IPS-NIHi7 (cell line): ENCODE data around the gene PLEKHM3.

ENCODE experiments used
- DNase-seq: peaks from one replicate; pipeline ENCODE4 v3.0.0; 2012; ENCODE audit warnings: mixed read lengths; ENCODE audit errors: extremely low spot score

Gene PLEKHM3

DNA sequence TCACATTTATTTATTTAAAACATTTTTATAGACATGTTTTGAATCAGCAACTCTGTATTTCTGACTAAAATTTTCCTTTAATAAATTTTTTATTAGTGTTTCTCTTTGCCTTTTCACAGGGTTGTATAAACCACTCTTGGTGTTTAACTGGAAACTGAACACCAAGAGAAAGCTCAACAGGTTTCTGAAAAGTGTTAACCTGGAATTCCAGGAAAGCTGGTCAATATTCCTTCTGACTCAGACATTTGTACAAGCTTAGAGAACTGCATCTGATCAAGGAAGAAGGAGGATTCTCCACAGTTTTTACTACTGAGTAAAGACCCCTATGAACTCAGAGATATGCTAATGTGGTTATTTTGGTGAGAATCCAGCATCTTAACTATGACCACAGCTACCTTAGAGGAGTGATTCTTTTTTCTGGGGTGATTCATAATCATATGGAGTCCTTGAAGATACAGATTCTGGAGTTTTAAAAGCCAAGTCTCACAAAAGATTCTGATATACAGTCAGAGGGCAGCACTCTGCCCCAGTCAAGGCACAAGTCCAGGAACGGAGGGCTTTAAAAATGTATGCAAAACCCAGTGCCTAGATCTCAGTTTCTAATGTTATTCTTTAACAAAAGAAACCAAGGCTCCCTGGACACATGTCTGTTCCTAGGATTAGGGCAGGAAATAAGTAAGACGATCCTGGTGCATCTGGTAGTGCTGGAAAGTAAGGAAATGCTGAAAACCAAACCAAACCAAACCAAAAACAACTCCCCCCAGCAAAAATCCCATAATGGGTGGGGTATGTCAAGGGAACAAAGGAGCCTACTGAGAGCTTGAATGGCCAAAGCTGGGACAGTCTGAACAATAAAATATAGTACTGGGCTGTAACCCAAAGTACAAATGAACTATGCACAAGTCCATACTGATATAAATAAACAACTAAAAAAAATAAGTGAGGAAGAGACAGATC, 170.6 kb downstream of the PLEKHM3 start:
- no peak for DNase-seq

DNA sequence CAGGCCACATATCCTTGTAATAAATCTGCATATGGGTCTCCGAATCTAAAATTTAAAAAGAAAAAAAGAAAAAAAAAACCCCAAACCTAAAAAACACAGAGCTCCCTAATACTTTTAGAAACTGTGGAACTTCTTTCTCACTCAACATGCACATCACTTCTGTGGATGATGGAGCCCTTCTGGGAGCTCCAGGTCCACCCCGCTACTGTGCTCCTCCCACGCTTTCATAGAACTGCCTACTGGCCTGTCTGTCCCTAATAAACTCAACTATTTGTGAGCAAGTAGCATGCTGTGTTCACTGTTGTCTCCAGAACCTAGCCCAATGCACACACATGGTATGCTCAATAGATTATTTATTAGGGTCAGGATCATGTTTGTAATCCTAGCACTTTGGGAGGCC, 172.5 kb downstream of the PLEKHM3 start:
- DNase-seq, result no peak

DNA sequence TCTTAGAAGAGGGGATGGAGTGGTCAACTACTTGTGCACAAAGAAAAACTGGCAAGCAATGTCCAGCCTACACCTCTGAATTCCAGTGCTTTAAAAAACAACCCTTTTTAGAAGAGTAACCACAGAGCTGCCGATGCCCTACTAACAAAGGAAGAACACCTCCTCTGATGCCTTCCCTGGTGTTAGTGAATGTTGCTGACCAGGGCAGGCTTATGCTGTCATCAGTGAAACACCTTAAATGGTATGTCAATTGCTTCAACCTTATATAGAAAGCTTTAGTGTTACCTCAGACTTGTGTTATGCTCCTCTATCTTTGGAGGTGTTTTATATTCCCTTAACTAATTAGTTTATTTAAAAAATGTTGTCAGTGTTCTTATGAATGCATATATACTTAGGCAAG, 175.9 kb downstream of the PLEKHM3 start:
- no peak for DNase-seq

DNA sequence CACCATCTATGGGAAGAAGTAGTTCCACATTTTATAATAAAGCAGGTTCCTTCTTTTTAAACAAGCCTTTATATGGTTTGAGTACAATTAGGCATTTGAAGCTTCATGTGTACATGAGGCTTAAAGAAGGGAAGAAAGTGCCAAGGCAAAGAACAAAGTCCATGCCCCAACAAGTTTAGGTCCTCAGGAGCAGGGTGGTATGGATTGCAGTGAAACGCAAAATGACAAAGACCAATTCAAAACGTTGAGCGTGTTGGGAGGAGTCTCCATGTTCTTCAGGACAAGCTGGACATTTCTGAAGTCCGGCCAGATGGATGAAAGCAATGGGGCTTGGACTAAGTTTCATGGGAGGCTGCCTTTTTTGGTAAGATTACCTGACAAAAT, 176.8 kb downstream of the PLEKHM3 start:
- DNase-seq, result no peak

DNA sequence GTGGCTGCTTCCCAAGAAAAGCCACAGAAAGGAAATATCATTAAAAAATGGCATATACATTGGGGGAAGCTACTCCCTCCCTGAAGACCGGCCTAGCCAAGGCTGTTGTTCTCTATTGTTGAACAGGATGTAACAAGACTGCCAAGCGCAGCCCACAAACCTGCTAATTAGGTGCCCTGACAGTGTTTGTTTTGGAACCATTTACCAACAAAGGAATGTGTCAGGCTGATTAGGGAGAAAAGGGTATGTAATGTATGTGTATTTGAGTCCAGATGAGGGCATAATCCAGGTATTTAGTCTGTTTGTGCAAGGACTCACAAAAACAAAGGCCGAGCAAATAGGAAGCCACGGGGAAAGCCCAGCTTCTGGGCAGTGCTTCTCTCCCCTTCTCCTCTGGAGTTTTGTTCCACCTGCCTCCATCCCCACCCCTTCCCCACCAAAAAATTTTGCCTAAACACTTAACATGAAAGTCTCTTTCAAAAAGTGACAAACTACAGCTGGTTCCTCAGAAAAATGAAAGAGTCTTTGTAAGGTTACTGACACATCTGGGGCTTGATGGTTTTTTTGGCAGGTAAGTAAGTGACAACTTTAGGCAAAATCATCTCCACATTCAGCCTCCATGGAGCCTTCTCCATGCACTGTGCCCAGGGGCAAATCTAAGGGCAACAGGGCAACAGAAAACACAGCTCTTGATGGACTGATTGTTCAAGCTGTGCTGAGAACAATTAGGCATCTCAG, 177.4 kb downstream of the PLEKHM3 start:
- no peak for DNase-seq

DNA sequence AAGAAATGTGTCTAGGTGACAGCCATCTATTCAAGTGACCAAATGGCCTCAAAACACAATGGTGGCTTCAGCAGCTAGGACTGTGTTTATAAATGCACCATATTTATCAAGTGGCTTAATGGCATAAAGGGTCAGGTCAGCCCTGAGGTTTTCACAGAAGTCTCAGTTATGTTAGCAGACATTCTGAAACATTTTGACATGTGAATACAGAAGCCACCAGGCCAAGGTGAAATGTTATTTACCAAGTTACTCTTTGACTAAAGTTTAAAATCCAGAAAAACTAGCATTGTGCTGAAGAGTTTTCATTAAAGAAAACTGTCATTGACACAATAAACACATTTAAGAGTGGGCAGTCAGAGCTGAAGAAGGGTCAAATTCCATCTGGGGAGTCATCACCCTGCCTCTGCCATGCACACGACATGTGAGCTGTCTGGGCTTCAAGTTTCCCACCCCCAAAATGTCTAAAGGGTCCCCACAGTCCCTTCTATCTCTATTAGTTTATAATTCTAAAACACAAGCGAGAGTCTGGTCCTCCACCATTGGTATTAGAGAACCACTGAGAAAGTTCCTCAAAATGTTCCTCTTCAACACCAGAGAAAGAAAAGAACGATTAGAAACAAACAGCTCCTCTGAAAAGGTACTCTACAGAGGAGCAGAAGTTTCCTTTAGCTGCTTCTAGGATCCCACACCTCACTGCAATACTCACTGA, 178.1 kb downstream of the PLEKHM3 start:
- no peak for DNase-seq

DNA sequence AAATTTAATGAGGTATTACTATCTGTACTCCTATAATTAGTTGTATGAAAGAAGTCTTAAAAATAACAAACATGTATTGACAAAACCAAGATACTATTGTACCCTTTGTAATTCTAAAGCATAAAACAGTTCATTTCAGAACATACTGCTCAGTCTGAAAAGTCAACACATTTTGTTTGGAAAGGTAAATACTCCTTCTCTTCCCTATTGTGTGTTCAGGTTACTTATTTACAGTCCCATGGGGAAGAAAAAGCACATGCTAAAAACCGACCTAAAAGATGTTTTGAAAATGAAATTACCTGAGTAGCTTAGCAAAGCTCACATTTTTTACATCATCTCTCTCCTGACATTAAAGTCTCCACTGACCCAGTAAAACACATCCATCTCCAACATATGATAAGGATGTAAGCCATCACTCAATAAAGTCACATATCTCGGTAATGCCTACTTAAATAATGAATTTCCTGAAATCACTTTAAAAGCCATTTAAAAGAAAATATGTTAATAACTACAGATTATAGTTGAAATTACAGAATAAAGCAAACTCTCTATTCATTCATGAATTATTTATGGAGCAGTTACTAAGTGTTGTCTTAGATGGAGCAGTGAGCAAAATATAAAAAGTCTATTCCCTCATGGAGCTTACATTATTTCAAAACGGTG, 180.0 kb downstream of the PLEKHM3 start:
- DNase-seq, result no peak

DNA sequence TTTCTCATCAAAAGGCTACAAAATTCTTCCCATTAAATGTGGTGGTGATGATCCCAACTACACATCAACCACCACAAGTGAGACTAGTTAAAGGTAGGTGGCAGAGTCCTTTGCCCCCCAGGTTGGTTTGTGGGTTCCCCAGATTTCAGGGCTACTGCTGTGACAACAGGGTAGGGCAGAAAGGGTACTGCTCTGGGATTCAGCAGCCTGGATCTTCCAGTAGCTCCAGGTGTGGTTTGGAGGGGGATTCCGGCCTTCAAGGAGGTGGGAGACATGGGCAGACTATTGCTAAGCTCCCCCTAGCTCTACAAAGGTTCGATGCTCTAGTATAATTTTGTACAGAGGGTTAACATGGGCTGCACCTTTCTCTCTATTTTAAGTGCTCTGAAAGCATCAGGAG, 180.7 kb downstream of the PLEKHM3 start:
- no peak for DNase-seq

DNA sequence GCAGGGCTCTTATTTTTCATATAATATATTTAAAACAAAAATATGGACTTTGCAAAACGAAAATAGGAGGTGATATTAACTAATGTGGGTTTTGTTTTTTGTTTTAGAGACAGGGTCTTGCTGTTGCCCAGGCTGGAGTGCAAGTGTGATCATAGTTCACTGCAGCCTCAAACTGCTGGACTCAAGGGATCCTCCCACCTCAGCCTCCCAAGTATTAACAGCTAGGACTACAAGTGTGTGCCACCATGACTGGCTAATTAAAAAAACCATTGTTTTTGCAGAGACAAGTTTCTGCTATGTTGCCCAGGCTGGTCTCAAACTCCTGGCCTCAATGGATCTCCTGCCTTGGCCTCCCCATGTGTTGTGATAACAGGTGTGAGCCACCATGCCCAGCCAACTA, 185.2 kb downstream of the PLEKHM3 start:
- DNase-seq, result no peak

DNA sequence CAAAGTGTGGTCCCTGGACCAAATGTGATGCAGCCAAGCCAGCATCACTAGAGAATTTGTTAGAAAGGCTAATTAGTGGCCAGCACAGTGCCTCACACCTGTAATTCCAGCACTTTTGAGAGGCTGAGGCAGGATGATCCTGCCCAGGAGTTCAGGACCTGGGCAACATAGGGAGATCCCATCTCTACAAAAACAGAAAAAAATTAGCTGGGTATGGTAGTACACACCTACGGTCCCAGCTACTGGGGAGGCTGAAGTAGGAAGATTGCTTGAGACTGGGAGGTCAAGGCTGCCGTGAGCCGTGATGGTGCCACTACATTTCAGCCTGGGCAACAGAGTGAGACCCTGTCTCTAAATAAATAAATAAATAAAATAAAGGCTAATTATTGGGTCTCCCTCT, 185.8 kb downstream of the PLEKHM3 start:
- no peak for DNase-seq

DNA sequence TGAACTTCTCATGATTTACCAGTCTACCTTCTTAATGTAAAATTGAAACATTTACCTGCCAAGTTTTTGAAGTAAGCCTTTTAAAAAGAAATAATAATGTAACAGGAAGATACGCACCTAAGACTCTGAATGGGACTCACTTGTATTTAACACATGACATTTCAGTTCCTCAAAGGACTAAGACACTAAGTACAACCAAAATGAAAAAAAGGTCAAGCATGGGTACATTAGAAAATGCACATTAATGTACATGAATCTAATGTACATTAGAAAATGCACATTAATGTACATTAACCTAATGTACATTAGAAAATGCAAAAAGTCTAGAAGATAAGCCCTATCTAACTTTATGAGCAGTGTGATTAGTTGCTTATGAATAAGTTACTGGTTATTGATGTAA, 186.3 kb downstream of the PLEKHM3 start:
- DNase-seq, result no peak

DNA sequence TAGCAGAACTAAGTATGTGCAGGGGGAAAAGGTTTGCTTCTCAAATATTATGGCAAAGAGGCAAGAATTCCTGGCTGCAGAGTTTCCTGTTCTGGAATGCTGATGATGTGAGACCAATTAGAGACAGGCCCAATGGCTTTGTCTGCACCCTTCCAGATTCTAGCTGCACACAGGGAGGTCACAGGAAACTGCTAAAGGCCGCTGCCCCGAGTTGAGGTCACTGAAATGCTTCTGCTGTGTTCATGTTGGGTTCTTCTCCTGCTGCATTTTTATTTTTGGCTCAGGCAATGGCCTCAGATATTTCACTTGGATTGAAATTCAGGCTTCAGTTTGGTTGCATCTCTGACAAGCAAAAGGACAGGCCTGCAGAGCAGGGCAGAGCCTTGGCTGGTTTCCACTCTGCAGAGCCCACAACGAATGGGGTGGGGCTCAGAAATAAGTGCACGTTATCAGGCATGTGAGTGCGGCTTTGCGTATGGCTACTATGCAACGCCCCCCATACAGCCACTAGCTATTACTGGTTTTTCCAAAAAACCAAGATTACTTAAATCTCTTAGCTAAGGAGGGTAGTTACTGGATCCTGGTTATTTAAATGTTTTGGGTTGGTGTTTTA, 188.7 kb downstream of the PLEKHM3 start:
- DNase-seq, result no peak

DNA sequence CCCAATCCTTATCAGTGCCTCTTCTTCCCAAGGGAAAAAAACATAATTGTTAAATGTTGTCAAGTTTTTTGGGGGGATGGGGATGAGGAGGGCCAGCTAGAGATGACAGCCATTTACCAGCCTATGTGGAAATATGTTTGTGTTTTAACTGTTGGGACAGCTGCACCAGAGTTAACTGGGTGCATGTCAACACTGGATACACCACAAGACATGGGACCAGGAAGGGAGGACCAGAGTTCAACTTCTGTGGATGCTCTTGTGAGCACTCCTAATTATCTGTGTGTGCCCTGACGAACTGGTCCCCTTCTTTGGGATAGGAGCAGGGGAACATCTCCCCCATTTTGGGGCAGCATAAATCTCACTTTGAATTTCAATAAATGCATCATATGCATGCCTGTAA, 189.5 kb downstream of the PLEKHM3 start:
- DNase-seq, result no peak

DNA sequence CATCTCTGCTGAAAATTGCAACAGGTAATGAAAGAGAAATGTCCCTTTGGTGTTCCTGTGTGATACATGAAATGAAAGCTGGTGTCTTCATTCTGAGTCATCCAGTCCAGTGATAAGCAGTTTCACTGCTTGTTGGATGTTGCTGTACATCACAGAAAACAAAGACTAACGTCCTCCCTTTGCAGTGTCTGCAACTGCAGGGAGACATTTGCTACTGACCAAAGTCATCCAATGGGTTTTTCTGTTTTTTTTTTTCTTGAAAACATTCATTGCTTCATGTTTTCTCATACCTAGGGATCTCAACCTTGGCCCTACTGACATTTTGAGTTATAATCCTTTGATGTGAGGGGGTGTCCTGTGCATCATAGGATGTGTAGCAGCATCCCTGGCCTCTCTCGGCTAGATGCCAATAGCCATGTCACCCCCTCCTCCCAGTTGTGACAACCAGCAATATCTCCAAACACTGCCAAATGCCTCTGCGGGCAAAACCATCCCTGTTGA, 192.0 kb downstream of the PLEKHM3 start:
- no peak for DNase-seq

DNA sequence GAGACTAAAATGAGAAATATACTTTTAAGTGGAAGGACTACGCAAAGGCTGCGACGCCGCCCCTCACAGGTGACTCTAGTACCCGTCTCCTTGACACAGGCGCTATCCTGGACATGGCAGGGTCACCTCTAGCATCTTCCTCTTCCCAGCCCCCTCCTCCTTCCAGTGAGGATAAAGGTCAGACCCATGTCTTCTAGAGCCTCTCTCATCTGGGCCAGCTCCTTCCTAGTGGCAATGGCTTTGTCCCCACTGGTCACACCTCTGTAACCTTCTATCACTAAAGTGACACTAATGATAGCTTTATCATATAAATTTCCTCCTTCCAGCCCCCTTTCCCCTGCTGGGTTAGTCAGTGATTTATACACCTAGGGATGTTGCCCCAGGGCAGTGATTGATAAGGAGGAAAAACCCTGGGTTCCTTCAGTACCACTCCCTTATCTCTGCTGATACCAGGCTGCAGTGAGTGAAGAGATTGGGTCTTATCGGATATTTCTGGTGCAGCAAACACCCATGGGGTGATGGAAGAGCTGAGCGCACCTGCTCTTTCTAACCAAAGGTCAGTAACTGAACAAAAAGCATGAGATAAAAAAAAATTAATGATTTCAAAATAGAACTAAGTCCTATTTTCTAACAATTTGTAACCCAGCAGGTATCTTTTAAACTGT, 193.6 kb downstream of the PLEKHM3 start:
- no peak for DNase-seq

DNA sequence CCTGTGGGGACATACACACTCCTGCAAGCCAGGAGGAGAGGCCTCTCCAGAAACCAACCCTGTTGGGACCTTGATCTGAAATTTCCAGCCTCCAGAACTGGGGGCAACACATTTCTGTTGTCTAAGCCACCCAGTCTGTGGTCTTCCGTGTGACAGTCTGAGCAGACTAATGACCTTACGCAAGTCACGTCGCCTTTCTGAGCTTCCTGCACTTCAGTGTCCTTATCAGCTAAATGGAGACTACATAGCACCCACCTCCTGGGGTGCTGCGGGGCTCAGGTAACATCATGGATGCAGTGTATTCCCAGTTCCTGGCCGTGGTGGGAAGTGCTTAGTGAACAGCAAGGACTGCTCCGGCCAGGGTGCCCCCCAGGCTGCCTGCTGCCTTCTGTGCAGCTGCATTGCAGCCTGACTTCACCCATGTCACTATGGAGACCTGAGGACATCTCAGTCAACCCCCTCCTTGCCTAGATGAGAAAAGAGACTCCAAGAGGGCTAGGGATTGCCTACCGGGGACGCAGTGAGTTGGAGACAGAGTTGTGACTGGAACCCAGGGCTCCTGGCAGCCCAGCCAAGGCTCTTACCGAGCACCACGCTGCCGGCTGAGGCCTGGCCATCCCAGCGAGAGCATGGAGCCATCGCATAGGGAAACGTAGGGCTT, 194.4 kb downstream of the PLEKHM3 start:
- no peak for DNase-seq

DNA sequence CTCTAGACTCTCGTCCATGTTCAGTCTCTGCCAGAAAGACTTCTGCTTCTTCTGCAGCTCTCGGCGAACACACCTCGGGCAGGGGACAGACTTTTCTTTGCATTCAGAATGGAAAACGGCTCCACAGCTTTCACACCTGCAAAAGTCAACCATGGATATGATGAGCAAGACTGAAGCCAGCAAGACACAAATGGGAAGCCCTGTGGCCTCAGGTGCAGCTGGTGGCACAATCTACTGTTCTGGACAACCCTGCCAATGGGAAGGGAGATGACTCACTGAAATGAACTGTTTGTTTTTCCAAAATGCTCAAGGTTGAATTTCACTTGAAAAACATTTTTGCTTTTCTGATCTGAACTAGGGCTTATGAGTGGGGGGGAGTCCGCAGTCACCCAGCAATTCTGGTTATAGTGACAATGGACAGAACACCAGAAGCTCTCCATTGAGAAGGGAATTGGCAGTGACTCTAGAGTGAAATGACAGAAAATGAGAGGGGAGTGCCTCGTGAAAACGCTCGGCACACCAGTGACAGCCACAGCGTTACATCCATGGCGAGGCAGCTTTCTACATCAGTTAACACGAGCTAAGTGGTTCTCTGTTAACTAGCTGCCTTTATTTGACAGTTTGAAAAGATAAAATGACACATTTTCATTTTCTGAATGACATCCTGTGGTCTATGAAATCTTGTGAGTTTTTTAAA, 196.8 kb downstream of the PLEKHM3 start:
- DNase-seq, result no peak

DNA sequence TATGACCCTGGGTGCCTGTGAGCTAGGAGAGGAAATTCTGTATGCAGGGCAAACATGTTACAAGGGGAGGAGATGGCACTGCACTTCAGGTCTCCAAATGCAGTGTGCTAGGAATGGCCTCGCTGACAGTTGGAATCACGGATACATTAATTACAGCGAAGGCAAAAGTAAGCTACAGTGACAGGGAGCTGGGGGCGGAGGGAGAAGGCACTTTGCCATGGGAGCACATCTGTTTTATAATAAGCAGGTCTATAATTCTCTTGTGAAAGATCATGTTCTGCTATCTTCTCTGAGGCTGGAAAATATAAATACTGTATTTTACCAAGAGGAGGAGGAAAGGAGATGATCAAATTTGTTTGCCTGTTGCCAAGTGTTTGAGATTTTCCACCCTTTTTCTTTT, 199.3 kb downstream of the PLEKHM3 start:
- DNase-seq, result no peak
